Breast epithelium (tissue), 3 donors: ENCODE measurements around the gene KMT5C.

Experiments
- POLR2A ChIP-seq: fragments of 450-650 bp; IDR thresholded peaks from one replicate; pipeline ENCODE4 v1.6.1; 2016; ENCODE audit warnings: antibody characterized with exemption, mild to moderate bottlenecking, moderate library complexity
- POLR2AphosphoS5 ChIP-seq, 3 donors: sonication (generic); formaldehyde crosslinking; IDR thresholded peaks; one replicate each; pipeline ENCODE4 v1.6.1; 2017; ENCODE audit warnings: antibody characterized with exemption in 3 of 3
- TF ChIP-seq, protein P1 (sequence below), 3 donors: fragments of 450-650 bp; IDR thresholded peaks; one replicate each; pipeline ENCODE4 v1.5.1; 2016 to 2017; ENCODE audit warnings: antibody characterized with exemption in 3 of 3, mild to moderate bottlenecking in 3 of 3, moderate library complexity in 3 of 3

DNA sequence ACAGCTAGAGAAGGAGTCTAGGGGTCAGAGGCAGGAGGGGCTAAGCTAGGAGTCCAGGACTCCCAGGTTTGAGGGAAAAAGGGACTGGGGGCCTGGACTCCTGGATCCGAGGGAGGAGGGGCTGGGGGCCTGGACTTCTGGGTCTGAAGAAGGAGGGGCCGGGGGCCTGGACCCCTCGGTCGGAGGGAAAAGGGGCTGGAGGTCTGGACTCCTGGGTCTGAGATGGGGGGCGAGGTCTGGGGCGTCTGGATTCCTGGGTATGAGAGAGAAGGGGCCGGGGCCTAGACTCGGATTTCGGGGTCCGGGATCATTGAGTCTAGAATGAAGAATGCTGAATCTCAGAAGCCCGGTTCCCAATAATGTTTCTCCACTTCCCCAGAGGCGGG is 37.4 kb upstream of the KMT5C start:
- TF ChIP-seq POLR2AphosphoS5 (IDR thresholded peaks at IDR 0.05) (no peak), POLR2A (no peak)
- TF ChIP-seq, protein P1, sequence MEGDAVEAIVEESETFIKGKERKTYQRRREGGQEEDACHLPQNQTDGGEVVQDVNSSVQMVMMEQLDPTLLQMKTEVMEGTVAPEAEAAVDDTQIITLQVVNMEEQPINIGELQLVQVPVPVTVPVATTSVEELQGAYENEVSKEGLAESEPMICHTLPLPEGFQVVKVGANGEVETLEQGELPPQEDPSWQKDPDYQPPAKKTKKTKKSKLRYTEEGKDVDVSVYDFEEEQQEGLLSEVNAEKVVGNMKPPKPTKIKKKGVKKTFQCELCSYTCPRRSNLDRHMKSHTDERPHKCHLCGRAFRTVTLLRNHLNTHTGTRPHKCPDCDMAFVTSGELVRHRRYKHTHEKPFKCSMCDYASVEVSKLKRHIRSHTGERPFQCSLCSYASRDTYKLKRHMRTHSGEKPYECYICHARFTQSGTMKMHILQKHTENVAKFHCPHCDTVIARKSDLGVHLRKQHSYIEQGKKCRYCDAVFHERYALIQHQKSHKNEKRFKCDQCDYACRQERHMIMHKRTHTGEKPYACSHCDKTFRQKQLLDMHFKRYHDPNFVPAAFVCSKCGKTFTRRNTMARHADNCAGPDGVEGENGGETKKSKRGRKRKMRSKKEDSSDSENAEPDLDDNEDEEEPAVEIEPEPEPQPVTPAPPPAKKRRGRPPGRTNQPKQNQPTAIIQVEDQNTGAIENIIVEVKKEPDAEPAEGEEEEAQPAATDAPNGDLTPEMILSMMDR (IDR thresholded peaks at IDR 0.05), result no peak
